Fibroblast of pulmonary artery (primary cell): Measurements from ENCODE around the gene SAMD14.
A peak's percentile ranks its signal among the peaks of the same experiment; 100 is the strongest.

ENCODE experiments used
- DNase-seq: peaks from one replicate; pipeline ENCODE4 v3.0.0-alpha.2; 2010; ENCODE audit warnings: low read depth
- H3K4me3 ChIP-seq: replicated peaks from 2 replicates; pipeline ENCODE4 v1.5.1; 2011; ENCODE audit warnings: low read depth, mild to moderate bottlenecking, control low read depth, low read length, moderate library complexity
- CTCF ChIP-seq: IDR thresholded peaks from 2 replicates; pipeline ENCODE4 v1.5.1; 2011; ENCODE audit warnings: mild to moderate bottlenecking, control low read depth, low read length, inconsistent platforms; ENCODE audit errors: missing control alignments

The SAMD14 gene

GRCh38 chr17:50094243-50094752 lies 35.7 kb downstream of the SAMD14 start:
- H3K4me3 ChIP-seq = peak overlapping the region; percentile 91

GRCh38 chr17:50093807-50094206 lies 36.2 kb downstream of the SAMD14 start:
- TF ChIP-seq CTCF = no peak
- DNase-seq = no peak
- no peak overlapping the region for H3K4me3 ChIP-seq

More at GRCh38 chr17:50094243-50094752, 35.7 kb downstream of the SAMD14 start:
- DNase-seq = peak; percentile 88
- TF ChIP-seq CTCF = peak; percentile 72

- TF ChIP-seq CTCF = no peak
- no peak overlapping the region for H3K4me3 ChIP-seq
- no peak for DNase-seq
Observed at GRCh38 chr17:50093246-50093645, 36.7 kb downstream of the SAMD14 start.

- DNase-seq = no peak
- no peak for TF ChIP-seq CTCF
- no peak overlapping the region for H3K4me3 ChIP-seq
Observed at GRCh38 chr17:50091918-50092285, 38.1 kb downstream of the SAMD14 start.

- TF ChIP-seq CTCF = no peak
Observed at GRCh38 chr17:50090971-50091917, 38.7 kb downstream of the SAMD14 start.

GRCh38 chr17:50090071-50090470 lies 39.9 kb downstream of the SAMD14 start:
- no peak for TF ChIP-seq CTCF
- DNase-seq = no peak
- no peak overlapping the region for H3K4me3 ChIP-seq

More at GRCh38 chr17:50090971-50091917, 38.7 kb downstream of the SAMD14 start:
- no peak for DNase-seq
- no peak overlapping the region for H3K4me3 ChIP-seq
